ENCODE results near the gene LOC101059915.
"Not testable (repeated sequence)": the region's sequence is repeated elsewhere in the genome, so short reads cannot be mapped to it uniquely, and the experiment has no call there.

Gene LOC101059915

GRCh38 chrX:71640002-71640401, 27.3 kb upstream of the LOC101059915 start:
- no peak for DNase-seq (ENCODE audit: low read depth)

DNA sequence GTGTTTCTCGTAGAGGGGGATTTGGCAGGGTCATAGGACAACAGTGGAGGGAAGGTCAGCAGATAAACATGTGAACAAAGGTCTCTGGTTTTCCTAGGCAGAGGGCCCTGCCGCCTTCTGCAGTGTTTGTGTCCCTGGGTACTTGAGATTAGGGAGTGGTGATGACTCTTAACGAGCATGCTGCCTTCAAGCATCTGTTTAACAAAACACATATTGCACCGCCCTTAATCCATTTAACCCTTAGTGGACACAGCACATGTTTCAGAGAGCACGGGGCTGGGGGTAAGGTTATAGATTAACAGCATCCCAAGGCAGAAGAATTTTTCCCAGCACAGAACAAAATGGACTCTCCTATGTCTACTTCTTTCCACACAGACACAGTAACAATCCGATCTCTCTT, 22.9 kb upstream of the LOC101059915 start:
- DNase-seq (ENCODE audit: low read depth): not testable (repeated sequence)

- no peak for DNase-seq (ENCODE audit: low read depth)
These were observed 16.9 kb upstream of the LOC101059915 start for GRCh38 chrX:71650333-71650969.

DNA sequence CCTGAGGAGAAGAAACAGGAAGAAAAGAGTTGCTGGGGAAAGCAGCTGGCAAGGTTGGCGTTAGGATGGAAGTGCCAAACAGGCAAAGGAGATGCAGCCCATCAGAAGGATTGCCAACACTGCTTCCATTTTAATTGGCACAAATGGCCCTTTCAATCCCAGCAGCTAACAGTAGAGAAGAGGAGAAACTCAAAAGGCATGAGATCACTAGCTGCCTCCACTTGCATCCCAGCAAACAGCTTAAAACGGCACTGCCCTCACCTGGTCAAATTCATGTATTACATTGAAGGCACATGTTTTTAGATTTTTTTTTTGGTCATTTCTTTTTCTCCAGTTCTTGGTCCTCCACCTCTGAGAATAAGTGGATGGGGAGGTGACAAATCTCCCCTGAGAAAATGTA, 14.9 kb upstream of the LOC101059915 start:
- DNase-seq (ENCODE audit: low read depth): peak; percentile 35

DNA sequence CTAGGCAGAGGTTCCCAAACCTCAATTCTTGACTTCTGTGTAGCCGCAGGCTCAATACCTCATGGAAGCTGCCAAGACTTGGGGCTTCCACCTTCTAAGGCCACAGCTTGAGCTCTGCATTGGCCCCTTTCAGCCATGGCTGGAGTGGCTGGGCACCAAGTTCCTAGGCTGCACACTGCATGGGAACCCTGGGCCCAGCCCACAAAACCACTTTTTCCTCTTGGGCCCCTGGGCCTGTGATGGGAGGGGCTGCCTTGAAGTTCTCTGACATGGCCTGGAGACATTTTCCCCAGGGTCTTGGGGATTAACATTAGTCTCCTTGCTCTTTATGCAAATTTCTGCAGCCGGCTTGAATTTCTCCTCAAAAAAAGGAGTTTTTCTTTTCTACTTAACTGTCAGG, 14.0 kb upstream of the LOC101059915 start:
- no peak for DNase-seq (ENCODE audit: low read depth)

DNA sequence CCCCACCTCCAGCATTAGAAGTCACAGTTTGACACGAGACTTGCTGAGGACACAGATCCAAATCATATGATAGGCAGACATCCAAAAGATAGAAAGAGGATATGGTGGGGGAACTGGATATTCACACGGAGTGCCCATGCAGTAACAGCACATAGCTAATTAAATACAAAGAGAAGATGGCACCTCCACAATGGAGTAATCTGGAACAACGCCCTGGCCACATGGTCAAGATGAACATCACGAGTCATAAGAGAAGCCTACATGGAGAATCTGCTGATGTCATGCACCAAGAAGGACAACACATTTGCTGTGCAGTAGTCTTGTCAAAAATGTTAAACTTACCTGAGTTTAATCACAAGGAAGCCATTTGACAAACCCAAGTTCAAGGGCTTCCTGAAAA, 10.1 kb upstream of the LOC101059915 start:
- no peak for DNase-seq (ENCODE audit: low read depth)

DNA sequence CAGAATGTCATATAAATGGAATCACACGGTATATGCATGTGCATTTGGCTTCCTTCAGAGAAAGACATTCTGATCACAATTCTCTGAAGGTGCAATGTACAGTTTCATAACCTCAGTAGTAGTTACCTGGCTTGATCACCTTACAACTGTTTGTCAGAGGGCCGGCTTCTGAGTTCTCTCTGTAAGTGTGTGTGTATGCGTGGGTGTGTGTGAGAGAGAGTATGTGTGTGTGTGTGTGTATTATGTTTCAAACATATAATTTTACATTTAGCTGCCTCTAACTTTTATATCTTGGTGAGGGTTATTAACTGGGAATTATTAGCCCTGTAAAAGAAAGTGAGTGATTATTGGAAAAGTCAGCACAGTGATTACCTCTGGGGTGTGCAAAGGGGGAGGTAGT, 8.0 kb upstream of the LOC101059915 start:
- no peak for DNase-seq (ENCODE audit: low read depth)

GRCh38 chrX:71659959-71660358, 7.4 kb upstream of the LOC101059915 start:
- DNase-seq (ENCODE audit: low read depth): no peak

DNA sequence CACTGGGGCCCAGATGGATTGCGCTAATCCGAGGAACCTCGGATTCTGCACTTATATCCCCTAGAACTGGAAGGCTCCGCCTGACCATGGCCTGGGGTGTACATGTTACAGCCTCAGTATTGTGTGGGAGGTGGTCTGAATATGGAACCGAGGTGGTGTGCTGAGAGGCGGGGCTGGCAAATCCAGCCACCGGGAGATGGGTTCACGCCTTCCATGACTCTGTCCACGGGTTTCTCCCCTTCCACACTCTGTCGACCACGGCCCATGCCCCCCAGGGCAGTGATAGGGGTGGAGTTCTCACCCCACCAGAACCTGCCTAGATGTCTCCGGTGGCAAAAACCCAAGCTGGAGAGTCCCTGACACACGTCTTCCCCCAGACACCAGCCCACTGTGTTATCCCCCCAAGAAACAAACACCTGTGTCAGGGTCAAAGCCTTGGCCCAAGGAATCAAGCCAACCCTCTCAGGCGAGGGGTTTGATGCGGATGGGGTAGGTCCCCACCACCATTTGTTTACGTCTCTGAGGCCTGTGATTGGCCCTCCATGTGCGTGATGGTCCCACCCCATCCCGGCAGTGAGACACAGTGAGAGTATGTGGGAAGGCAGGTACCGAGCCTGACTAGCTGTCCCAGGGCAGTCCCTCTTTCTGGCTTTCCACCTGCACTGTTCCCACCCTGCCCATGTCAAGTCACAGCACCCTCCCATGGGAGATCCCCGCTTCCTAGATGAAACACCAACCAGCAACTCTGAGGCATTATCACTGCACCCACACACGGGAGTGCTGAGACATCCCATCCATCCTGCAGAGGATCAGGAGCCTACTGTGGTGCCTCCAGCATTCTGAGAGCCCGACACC, 6.6 kb upstream of the LOC101059915 start:
- no peak for DNase-seq (ENCODE audit: low read depth)

DNA sequence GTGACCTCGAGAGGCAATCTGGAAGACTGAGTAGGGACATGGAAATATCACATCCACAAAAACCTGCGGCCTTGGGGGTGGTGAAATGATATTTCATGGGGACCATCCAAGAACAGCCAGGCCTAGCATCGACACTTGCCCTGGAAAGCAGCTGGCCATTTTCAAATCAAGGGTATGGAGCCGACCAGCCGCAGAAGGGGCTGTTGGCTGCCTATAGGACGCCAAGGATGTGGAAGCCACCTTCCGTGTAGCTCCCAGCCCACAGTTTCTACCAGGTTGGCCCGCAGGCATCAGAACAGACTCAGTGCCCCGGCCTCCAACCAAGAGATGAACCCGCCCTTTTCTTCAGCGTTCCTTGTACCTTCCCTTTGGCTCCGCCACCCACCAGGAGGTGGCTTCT, 5.4 kb upstream of the LOC101059915 start:
- no peak for DNase-seq (ENCODE audit: low read depth)

DNA sequence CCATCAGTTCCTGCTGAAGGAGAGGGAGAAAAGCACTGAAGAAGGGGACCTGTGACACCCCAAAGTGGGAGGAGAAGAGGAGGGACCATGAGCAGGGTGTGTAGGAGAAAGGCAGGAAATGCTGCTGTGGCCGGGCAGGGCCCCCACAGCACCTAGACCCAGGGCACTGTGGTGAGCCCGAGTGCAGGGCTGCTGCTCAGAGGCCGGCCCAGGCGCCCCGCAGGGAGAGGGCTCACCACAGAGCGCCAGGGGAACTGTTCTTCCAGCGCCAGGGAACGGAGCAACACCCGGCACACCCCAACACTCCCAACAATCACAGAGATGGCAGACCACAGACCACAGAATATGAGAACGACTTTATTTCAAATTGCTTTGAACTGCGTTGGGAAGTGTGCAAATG, 4.7 kb upstream of the LOC101059915 start:
- DNase-seq (ENCODE audit: low read depth): not testable (repeated sequence)

- not testable (repeated sequence) for DNase-seq (ENCODE audit: low read depth)
These were observed 4.1 kb upstream of the LOC101059915 start for GRCh38 chrX:71663238-71663637.

- not testable (repeated sequence) for DNase-seq (ENCODE audit: low read depth)
These were observed 3.1 kb upstream of the LOC101059915 start for GRCh38 chrX:71664202-71664601.

GRCh38 chrX:71664889-71665491, 2.4 kb upstream of the LOC101059915 start:
- DNase-seq (ENCODE audit: low read depth): no peak

DNA sequence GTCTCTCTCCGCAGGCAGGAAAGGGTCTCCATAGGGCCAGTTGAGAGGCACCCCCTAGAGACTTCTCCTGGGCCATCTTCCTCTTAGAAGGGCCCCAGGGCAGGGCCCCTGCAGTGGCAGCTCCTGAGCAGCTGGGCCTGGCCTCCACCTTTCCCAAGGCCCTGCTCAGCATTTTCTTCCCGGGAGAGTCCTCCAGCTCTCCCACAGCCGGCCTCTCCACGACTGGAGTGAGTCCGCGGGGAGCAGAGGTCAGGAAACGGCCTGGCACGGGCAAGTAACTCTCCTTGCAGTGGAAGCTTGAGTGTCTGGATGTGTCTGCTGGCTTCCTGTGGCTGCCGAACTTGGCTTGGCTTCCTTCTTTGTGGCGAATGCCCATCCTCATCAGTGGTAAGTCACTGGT, 1.6 kb upstream of the LOC101059915 start:
- DNase-seq (ENCODE audit: low read depth): no peak

DNA sequence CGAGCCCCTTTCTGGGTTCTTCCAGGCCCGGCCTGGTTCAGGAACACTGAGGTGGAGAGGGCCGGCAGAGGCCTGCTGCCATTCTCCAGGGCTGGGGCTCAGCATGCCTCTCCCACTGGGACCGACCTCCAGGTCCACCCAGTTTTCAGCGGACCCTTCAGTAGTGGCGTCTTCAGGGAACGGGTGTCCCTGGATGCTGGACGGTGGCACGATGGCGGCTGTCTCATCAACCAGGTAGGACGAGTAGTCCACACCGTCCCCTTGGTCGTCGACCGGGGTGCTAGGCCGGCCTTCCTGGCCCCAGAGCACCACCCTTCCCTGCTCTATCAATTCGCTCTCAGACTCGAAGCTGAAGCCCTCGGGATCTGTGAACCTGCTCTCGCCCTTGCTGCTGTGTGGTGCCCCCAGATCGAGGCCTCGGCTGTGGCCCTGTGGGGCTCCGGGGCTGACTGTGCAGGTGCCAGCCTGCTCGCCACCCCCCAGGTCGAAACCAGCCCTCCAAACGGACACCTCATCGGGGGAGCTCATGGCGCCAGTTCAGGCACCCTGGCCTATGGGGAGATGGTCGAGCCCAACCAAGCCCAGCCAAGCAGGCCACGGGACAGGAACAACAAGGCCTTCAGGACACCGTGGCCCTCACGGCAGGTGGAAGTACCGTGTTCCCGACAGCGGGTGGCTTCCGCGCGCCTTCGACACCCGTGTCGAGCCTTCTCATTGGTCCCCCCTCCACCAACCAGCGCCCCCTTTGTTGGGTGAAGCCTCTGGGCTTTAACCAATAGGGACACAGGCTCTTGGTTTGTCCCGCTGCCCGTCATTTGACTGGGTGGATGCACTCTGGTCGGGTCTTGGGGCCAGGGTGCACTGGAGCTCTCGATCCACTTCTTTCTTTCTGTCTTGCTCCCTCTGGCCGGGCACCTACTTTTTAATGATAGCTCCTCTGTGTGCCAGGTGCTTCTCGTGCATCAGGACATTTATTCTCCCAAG, 814 bp upstream of the LOC101059915 start:
- DNase-seq (ENCODE audit: low read depth): no peak

- no peak for DNase-seq (ENCODE audit: low read depth)
These were observed 876 bp downstream of the LOC101059915 start for GRCh38 chrX:71668248-71668595.

DNA sequence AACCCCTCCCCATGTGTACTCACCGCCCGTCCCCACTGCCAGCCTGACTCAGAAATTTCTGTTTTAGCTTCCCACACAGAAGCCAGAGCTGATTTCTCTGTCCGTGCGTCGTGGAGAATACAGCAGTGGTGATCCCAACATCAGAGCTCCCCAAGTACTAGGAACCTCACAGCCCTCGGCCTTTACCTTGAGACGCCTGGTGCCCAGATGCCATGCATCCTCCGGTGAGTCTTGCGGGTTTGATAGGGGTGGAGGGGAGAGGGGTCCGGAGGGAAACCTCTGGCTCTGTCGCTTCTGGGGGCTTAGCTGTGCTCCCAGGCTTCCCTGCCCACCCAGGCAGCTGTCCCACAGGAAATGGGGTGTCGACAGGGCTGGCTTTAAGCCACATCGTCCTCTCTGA, 2.1 kb downstream of the LOC101059915 start:
- no peak for DNase-seq (ENCODE audit: low read depth)

DNA sequence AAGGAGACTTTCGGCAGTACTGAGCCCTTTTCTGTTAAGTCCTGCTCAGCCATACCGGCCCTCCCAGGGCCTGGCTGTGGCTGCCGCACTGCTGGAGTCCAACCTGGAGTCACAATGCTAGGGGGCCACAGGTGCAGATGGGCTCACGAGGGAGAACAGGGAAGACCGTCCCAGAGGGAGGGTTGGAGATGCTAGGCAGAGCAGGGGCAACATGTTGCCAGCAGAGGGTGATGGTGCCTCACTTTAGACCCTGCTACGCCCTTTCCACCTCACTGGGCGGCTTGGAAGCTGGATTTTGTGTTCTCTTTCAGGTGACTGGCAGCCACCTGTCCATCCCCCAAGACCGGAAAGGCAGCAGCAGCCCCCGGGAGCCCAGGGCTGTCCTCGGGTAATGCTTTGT, 2.6 kb downstream of the LOC101059915 start:
- DNase-seq (ENCODE audit: low read depth): peak; percentile 19

- no peak for DNase-seq (ENCODE audit: low read depth)
These were observed 3.9 kb downstream of the LOC101059915 start for GRCh38 chrX:71671043-71671780.

DNA sequence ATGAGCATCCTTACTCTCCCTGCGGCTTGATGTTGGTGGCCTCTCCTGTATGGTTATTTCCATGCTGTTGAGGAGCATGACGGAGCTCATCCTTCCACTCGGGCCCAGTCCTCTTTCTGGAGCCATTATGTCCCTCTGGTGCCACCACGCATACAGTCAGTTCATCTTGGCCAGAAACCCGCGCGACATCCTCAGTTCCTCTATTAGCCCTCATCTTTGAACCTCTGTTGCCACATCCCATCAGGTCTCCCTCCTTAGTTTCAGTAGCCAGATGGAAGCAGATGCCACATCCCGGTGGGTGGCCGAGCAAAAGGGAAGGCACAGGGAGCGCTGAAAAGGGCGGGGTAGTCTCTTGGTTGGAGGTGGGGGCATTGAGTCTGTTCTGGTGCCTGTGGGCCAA, 4.6 kb downstream of the LOC101059915 start:
- DNase-seq (ENCODE audit: low read depth): no peak

Measured in T follicular helper cell (primary cell).